ENCODE results near the gene ZFYVE28.

DNA sequence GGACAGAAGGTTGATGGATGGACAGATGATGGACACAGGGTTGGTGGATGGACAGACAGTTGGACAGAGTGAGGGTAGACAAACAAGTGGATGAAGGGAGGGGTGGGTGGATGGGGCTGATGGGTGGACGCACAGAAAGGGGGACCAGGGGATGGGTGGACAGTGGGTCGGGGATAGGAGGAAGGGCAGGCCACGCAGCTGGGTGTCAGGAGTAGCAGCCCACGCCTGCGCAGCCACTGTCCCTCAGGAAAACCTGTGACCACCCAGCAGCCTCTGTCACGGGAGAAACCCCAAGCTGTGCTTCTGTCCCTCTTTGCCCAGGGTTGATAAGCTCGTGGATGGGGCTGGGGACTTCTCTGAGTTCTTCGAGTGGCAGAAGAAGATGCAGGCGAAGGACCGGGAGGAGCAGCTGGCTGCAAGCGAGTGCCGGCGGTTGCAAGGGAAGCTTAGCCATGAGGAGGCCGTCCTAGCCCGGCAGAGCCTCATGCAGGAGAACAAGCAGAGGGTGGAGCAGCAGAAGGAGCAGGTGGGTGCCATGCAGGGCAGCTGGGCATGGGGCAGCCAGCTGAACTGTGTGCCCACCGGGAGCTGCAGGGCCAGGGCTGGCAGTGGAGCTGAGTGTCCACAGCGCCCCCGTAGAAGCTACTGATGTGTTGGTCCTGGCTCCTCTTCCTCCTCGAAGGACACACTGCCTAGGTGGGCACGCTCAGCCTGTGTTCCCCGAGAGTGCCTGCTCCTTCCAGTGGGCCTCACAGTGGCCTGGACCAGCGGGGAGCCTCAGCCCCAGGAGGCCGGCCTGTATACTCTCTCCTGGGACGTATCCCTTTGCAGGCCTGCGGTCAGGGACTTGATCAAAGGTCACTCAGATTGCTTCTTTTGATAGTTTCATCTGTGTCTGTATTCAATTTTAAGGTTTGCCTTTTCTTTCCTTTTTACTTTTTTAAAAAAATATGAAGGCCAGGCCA lies 33.7 kb upstream of the ZFYVE28 start:
- TF ChIP-seq, protein P1, sequence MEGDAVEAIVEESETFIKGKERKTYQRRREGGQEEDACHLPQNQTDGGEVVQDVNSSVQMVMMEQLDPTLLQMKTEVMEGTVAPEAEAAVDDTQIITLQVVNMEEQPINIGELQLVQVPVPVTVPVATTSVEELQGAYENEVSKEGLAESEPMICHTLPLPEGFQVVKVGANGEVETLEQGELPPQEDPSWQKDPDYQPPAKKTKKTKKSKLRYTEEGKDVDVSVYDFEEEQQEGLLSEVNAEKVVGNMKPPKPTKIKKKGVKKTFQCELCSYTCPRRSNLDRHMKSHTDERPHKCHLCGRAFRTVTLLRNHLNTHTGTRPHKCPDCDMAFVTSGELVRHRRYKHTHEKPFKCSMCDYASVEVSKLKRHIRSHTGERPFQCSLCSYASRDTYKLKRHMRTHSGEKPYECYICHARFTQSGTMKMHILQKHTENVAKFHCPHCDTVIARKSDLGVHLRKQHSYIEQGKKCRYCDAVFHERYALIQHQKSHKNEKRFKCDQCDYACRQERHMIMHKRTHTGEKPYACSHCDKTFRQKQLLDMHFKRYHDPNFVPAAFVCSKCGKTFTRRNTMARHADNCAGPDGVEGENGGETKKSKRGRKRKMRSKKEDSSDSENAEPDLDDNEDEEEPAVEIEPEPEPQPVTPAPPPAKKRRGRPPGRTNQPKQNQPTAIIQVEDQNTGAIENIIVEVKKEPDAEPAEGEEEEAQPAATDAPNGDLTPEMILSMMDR (IDR thresholded peaks at IDR 0.05) = no peak
- no peak for TF ChIP-seq POLR2A (IDR thresholded peaks at IDR 0.05)

Measured in adrenal gland (tissue), 5 donors.